Adrenal gland (tissue), 12 donors: ENCODE measurements around the gene MAN1C1. TPM values are rescaled to one million over a fixed set of nuclear protein-coding genes. Genes with fewer than 3 reads are reported as not detected.

Experiments used
- DNase-seq, 7 donors: peaks; one replicate each; pipeline ENCODE4 v3.0.0-alpha.2; 2019 to 2020
- H3K27ac ChIP-seq, 5 donors: fragments of 200-600 bp; sonication (generic) in 4 of 5; 1 replicate in 3 of 5; 2 replicates in 2 of 5; pipeline versions ENCODE4 v1.5.1 to v1.8.0; 2016 to 2020; ENCODE audit warnings: mild to moderate bottlenecking in 1 of 5
- H3K27me3 ChIP-seq: fragments of 200-600 bp; 2 replicates; pipeline ENCODE4 v1.8.0; 2021
- H3K36me3 ChIP-seq, 2 donors: fragments of 200-600 bp; replicated peaks in 1 of 2; 1 replicate in 1 of 2; 2 replicates in 1 of 2; pipeline versions ENCODE4 v1.5.1 to v1.8.0; 2018 to 2022
- H3K4me1 ChIP-seq, 2 donors: fragments of 200-600 bp; replicated peaks in 1 of 2; 1 replicate in 1 of 2; 2 replicates in 1 of 2; pipeline versions ENCODE4 v1.5.1 to v1.8.0; 2018 to 2021
- H3K4me3 ChIP-seq, 4 donors: fragments of 200-600 bp; sonication (generic) in 3 of 4; one replicate each; pipeline ENCODE4 v1.5.1; 2016 to 2018
- H3K9me3 ChIP-seq, 3 donors: fragments of 200-600 bp; sonication (generic) in 1 of 3; replicated peaks in 1 of 3; 1 replicate in 2 of 3; 2 replicates in 1 of 3; pipeline versions ENCODE4 v1.5.1 to v1.8.0; 2016 to 2021
- POLR2A ChIP-seq, 2 donors: fragments of 450-650 bp; IDR thresholded peaks; one replicate each; pipeline ENCODE4 v1.6.1; 2017; ENCODE audit warnings: antibody characterized with exemption in 2 of 2, mild to moderate bottlenecking in 2 of 2, moderate library complexity in 1 of 2
- WGBS, 4 donors: extraction: QIAGEN DNeasy Blood & Tissue Kit in 2 of 4; methylation state at CpG; one replicate each; pipeline versions ENCODE4 v1.1.5 to v1.1.7; 2013 to 2017; 5-methylcytosine and 5-hydroxymethylcytosine counted together
- intact Hi-C, 2 donors: fragments of 100-400 bp; cut with DNase I; formaldehyde crosslinking; loops; one replicate each; pipeline versions ENCODE4 v1.14.1 to v1.15.0; 2022 to 2023
- polyA plus RNA-seq, 3 donors: library from polyadenylated mRNA; stranded (reverse); fragments of 200-250 nt in 2 of 3; fragments of 350-450 nt in 1 of 3; fragmentation: Illumina TruSeq in 1 of 3; extraction: RNeasy Lipid Tissue Mini Kit (QIAGEN cat#74804) in 1 of 3; gene quantifications; one replicate each; pipeline ENCODE4 v1.2.3, GENCODE V29; 2013 to 2014
- total RNA-seq, 9 donors: library from RNA; depleted of rRNA in 4 of 9; stranded (reverse); fragments of >200 nt in 4 of 9; fragments of 120-200 nt in 1 of 9; fragmentation: NEBNext Ultra II Directional in 1 of 9; extraction: Animal tissue kit (Norgen Biotek cat#: 25700) in 1 of 9; gene quantifications; one replicate each; pipeline versions ENCODE4 v1.1.0 to v1.2.4, GENCODE V29; 2013 to 2023
- TF ChIP-seq, protein P1 (sequence below), 6 experiments: fragments of 450-650 bp in 4 of 6; fragments of 200-600 bp in 2 of 6; sonication (generic) in 1 of 6; IDR thresholded peaks; 1 replicate in 5 of 6; 2 replicates in 1 of 6; pipeline versions ENCODE4 v1.5.1 to v1.8.0; 2016 to 2021; ENCODE audit warnings: antibody characterized with exemption in 6 of 6, mild to moderate bottlenecking in 2 of 6, moderate library complexity in 1 of 6
- donor health status: healthy with polysubstance abuse.
- donor health status: Bipolar disorder and iron deficiency.
- donor health status: DM: yes; HTN: yes; CAD: no.
- donor health status: DM: no; HTN: no; CAD: no.
- donor health status: DM: no; HTN: no; CAD: no.
- donor health status: DM: yes; HTN: yes; CAD: no.

Gene MAN1C1
- total and polyA plus RNA-seq, 12 donors, result 2.7 to 58.7 (median 27.7) TPM

DNA sequence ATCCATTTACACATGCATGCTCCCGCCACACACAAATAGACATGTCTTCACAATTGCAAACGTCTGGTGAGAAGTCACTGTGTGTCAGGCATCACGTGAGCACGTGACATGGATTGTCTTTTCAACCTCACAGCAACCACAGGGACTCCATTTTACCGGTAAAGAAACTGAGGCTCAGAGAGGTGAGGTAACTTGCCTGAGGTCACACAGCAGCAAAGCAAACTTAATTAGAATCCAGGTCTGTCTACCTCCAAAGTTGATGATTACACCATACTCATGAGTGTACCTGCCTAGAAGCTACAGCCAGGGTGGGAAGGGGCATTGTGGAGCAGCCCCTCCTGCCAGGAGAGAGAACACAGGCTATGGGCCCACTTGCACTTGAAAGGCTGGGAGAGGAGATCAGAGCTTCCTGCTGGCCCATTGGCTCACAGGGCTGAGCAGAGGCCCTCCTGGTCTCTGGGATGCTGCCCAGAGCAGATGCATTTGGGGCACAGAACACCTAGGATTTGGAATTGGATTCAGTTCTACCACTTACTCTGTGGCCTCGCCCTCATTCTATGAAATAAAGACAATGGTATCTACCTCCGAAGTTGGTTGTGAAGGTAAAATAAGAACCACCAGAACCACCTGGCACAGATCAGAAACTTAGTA, 139.0 kb downstream of the MAN1C1 start:
- intact Hi-C loops, result no loop called here
- Histone ChIP-seq H3K27me3 (no peaks in the 10 kb centered on the region), H3K4me1 (no peaks in the 10 kb centered on the region), H3K36me3 (peaks cover 0 to 16% of the 10 kb centered on the region in 2 donors), H3K4me3 (no peak overlapping the region), H3K27ac (no peak overlapping the region), H3K9me3 (no peaks in the 10 kb centered on the region)
- no peak for DNase-seq
- 89 to 93% (median 90%) methylated on average over 7 of the region's 7 CpGs for WGBS, 4 donors
- TF ChIP-seq POLR2A (IDR thresholded peaks at IDR 0.05), result no peak
- TF ChIP-seq, protein P1, sequence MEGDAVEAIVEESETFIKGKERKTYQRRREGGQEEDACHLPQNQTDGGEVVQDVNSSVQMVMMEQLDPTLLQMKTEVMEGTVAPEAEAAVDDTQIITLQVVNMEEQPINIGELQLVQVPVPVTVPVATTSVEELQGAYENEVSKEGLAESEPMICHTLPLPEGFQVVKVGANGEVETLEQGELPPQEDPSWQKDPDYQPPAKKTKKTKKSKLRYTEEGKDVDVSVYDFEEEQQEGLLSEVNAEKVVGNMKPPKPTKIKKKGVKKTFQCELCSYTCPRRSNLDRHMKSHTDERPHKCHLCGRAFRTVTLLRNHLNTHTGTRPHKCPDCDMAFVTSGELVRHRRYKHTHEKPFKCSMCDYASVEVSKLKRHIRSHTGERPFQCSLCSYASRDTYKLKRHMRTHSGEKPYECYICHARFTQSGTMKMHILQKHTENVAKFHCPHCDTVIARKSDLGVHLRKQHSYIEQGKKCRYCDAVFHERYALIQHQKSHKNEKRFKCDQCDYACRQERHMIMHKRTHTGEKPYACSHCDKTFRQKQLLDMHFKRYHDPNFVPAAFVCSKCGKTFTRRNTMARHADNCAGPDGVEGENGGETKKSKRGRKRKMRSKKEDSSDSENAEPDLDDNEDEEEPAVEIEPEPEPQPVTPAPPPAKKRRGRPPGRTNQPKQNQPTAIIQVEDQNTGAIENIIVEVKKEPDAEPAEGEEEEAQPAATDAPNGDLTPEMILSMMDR (IDR thresholded peaks at IDR 0.05), result no peak

DNA sequence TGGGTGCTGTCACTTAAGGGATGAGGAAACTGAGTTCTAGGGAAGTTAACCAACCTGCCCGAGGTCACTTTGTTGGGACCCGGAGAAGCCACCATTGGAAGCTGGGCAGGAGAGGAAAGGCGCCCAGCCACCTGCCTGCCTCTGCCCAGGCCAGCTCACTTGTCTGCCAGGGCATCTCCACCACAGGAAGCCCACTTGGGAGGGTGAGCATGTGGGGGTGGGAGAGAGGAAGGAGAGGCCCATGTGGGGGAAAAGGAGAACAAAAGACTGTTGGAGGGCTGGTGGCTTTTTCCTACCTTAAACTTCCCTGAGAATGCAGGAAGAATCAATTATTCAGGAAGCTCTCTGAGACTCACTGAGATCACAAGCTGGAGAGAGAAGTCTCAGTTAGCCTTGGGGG, 139.6 kb downstream of the MAN1C1 start:
- Histone ChIP-seq H3K4me1 (no peaks in the 10 kb centered on the region), H3K9me3 (no peaks in the 10 kb centered on the region), H3K4me3 (no peak overlapping the region), H3K27me3 (no peaks in the 10 kb centered on the region), H3K27ac (no peak overlapping the region), H3K36me3 (peaks cover 0 to 16% of the 10 kb centered on the region in 2 donors)
- DNase-seq, result no peak
- intact Hi-C loops, result no loop called here
- WGBS, 4 donors, result 73 to 87% (median 81%) methylated on average over 3 of the region's 3 CpGs
- TF ChIP-seq, protein P1 (IDR thresholded peaks at IDR 0.05), result no peak
- no peak for TF ChIP-seq POLR2A (IDR thresholded peaks at IDR 0.05)

GRCh38 chr1:25757151-25757845, 140.7 kb downstream of the MAN1C1 start:
- no peak overlapping the region for H3K27ac ChIP-seq
- no peaks in the 10 kb centered on the region for H3K9me3 ChIP-seq
- H3K4me1 ChIP-seq, result no peaks in the 10 kb centered on the region
- intact Hi-C loops, result no loop called here
- H3K27me3 ChIP-seq, result no peaks in the 10 kb centered on the region
- TF ChIP-seq, protein P1 (IDR thresholded peaks at IDR 0.05), result no peak
- no peak for TF ChIP-seq POLR2A (IDR thresholded peaks at IDR 0.05)
- H3K4me3 ChIP-seq, result no peak overlapping the region
- no peak for DNase-seq
- 72 to 88% (median 84%) methylated on average over 6 to 12 of the region's 12 CpGs for WGBS, 4 donors
- peaks cover 0 to 16% of the 10 kb centered on the region in 2 donors for H3K36me3 ChIP-seq

DNA sequence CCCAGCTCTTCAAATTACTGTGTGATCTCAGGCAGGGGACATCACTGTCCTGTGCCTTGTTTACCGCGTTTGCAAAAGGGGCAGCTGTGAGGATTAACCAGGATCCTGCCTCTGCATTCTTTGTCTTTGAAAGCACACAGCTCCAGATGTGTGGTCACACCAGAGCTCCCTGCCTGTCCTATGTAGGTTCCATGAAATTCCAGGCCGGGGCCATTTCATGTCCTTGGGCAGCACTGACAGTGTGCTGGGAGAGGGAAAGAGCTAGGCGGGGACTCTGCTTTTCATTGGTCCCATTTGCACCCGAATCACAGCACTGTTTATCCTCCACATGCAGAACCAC, 141.2 kb downstream of the MAN1C1 start:
- no peaks in the 10 kb centered on the region for H3K27me3 ChIP-seq
- intact Hi-C loops, result no loop called here
- no peaks in the 10 kb centered on the region for H3K4me1 ChIP-seq
- no peak overlapping the region for H3K27ac ChIP-seq
- WGBS, 4 donors, result 68 to 73% (median 71%) methylated on average over 5 of the region's 5 CpGs
- no peak for DNase-seq
- no peak overlapping the region for H3K4me3 ChIP-seq
- no peaks in the 10 kb centered on the region for H3K9me3 ChIP-seq
- H3K36me3 ChIP-seq, result peaks cover 0 to 16% of the 10 kb centered on the region in 2 donors
- TF ChIP-seq, protein P1 (IDR thresholded peaks at IDR 0.05), result no peak
- TF ChIP-seq POLR2A (IDR thresholded peaks at IDR 0.05), result no peak
